Central memory CD8-positive, alpha-beta T cell (primary cell): ENCODE data around the gene NTF3.

ENCODE experiments used
- ATAC-seq: fragments of 150-1000 bp; cut with Tn5 transposase; replicated peaks from 2 replicates; pipeline ENCODE4 v1.10.0; 2022; ENCODE audit warnings: mild to moderate bottlenecking, moderate FRiP score, moderate number of reproducible peaks; ENCODE audit not compliant: poor library complexity, severe bottlenecking; ENCODE audit errors: extremely low read depth
- DNase-seq, 2 donors: peaks; one replicate each; pipeline ENCODE4 v3.0.0; 2021; ENCODE audit warnings: low spot score in 2 of 2
- H3K27ac Mint-ChIP-seq: one replicate; pipeline ENCODE4 v1.8.0; 2022; ENCODE audit warnings: low read depth, mild to moderate bottlenecking, moderate library complexity, mixed read lengths
- H3K27me3 Mint-ChIP-seq: one replicate; pipeline ENCODE4 v1.8.0; 2022; ENCODE audit warnings: mixed read lengths
- H3K36me3 Mint-ChIP-seq: one replicate; pipeline ENCODE4 v1.8.0; 2022; ENCODE audit warnings: mild to moderate bottlenecking, moderate library complexity, mixed read lengths; ENCODE audit not compliant: insufficient read depth
- H3K4me1 Mint-ChIP-seq: one replicate; pipeline ENCODE4 v1.8.0; 2022; ENCODE audit warnings: mixed read lengths
- H3K4me3 Mint-ChIP-seq: one replicate; pipeline ENCODE4 v1.8.0; 2022; ENCODE audit warnings: mild to moderate bottlenecking, moderate library complexity, mixed read lengths
- H3K9me3 Mint-ChIP-seq: one replicate; pipeline ENCODE4 v1.8.0; 2022; ENCODE audit warnings: mixed read lengths

Gene NTF3

DNA sequence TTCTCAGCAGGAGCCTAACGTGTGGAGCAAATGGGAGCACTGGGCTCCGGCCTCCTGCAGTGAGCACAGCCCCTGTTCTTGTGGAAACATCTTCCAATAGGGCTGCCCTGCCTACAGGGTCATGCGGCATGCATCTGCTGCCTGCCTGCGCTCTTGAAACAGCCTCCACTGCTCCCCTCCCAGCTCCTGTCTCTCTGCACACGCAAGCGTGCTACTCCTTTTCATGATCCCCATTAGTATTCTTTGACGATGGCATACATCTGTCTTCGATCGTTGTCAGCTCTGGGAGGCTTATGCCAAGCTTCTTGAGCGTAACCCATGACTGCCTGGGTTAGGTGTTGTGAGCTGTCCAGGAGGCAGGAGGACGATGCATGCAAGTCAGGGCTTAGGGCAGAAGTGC is 23.1 kb downstream of the NTF3 start:
- DNase-seq (no peak), ATAC-seq (no peak)
- Mint-ChIP-seq H3K4me1 (no peaks in the 10 kb centered on the region), H3K4me3 (no peak overlapping the region), H3K36me3 (peaks cover 3% of the 10 kb centered on the region), H3K27me3 (no peaks in the 10 kb centered on the region), H3K27ac (no peak overlapping the region), H3K9me3 (no peaks in the 10 kb centered on the region)

DNA sequence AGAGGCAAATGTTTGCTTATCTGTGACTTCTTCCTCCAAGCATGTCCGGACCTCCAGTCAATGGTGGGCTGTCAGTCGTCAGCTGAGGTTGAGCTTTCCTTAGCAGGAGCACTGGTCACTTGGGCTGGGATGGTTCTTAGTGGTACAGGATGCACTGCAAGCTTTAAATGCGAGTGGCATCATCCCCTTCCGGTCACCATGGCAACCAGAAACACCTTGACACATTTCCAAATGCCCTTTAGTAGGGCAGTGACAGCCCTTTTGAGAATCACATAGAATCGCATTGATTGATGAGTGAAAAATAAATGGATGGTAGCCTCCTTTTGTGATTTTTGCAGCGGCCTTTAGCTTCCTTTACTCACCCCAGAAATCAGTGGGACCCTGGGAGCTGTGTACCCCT is 24.1 kb downstream of the NTF3 start:
- Mint-ChIP-seq H3K4me1 (no peaks in the 10 kb centered on the region), H3K9me3 (no peaks in the 10 kb centered on the region), H3K4me3 (no peak overlapping the region), H3K27me3 (no peaks in the 10 kb centered on the region), H3K36me3 (peaks cover 3% of the 10 kb centered on the region), H3K27ac (no peak overlapping the region)
- DNase-seq (no peak), ATAC-seq (no peak)

DNA sequence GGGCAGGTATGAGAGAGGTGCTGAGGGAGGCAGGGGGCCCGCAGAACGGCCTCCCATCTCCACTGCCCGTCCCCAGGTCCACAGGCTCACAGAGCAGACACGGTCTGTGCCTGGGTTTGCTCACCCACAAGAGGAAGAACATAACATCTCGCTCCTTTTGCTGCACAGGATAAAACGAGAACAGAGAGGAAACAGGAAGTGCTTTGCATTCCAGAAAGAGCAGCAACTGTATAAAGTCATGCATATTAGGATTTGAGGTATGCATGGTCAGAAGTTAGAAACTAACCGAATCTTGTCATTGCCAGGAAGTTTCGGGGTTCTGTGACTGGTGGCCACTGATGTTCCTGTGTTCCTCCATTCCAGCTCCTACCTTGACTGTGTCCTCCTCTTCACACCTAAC is 25.0 kb downstream of the NTF3 start:
- Mint-ChIP-seq H3K4me1 (no peaks in the 10 kb centered on the region), H3K27me3 (no peaks in the 10 kb centered on the region), H3K27ac (no peak overlapping the region), H3K4me3 (no peak overlapping the region), H3K36me3 (peaks cover 3% of the 10 kb centered on the region), H3K9me3 (no peaks in the 10 kb centered on the region)
- DNase-seq: no peak
- ATAC-seq: no peak

DNA sequence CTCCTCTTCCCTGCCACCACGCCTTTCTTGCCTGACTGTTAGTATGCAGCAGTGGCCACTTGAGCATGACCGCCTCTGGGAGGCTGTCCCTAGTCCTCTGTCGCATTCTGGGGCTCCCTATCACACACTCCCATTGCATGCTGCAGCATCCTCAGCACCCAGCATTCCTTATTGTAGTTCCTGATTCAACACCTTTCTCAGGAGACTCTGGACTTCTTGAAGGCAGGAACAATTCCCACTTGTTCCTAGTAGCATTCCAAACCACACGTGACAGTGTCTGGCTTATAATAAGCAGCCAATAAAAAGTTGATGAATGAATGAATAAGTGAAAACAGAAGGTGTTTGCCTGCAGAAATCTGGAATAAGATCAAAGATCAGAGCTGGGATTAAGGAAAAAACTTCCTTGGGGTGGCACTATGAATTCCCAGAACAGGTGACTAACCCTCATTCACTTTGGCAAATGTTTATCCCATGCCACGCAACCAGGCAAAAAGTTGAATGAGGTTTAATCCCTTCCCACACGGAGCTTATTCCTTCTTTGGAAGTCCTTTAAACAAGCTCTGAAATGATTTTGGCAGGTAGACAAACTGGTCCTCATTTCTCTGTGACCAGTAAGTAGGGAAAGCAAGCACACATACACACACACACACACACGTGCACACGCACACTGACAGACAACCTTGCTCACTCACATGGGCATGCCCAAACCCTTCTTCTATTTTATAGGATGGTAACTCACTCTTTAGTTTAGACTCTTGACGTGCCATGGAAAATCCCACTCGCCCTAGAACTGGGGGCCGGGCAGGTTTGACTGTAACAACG is 26.5 kb downstream of the NTF3 start:
- no peak overlapping the region for H3K4me3 Mint-ChIP-seq
- no peaks in the 10 kb centered on the region for H3K27me3 Mint-ChIP-seq
- H3K4me1 Mint-ChIP-seq: no peaks in the 10 kb centered on the region
- ATAC-seq (no peak), DNase-seq (no peak)
- H3K9me3 Mint-ChIP-seq: no peaks in the 10 kb centered on the region
- H3K27ac Mint-ChIP-seq: no peak overlapping the region
- H3K36me3 Mint-ChIP-seq: peaks cover 3% of the 10 kb centered on the region

DNA sequence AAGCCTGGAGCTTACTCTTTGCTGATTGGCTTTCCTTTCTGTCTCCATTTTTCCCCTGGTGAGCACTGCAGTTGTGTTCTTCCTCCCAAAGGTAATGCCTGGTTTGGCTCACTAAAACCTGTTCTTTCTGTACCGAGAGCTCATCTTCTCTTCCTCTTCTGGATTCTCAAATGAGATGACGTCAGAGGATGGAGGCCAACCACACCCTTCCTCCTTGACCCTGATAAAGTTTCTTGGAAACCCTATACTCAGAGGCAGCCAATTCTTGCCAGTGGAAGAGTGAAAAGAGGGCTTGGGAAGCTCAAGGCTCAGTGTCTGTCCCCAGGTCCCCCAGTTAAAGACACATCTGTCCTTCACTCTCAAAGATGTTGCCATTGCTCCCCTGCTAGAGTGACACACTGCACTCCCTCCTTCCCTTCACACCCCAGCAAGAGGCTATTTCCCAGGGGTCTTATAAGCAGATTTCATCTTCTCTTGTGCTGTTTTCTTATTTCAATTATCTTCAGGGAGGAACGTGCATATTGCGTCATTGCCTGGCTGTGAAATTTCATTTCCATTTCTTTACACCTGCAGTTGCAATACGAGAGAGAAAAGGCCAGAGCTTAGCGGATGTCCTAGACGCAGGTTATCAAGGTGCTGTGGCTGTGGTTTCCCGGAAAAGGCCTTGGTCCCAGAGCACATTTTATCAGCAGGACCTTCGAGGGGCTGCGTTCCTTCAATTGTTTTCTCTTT is 27.3 kb downstream of the NTF3 start:
- no peak overlapping the region for H3K4me3 Mint-ChIP-seq
- DNase-seq: no peak
- H3K36me3 Mint-ChIP-seq: peaks cover 3% of the 10 kb centered on the region
- H3K4me1 Mint-ChIP-seq: no peaks in the 10 kb centered on the region
- ATAC-seq: no peak
- no peaks in the 10 kb centered on the region for H3K27me3 Mint-ChIP-seq
- H3K9me3 Mint-ChIP-seq: no peaks in the 10 kb centered on the region
- no peak overlapping the region for H3K27ac Mint-ChIP-seq

DNA sequence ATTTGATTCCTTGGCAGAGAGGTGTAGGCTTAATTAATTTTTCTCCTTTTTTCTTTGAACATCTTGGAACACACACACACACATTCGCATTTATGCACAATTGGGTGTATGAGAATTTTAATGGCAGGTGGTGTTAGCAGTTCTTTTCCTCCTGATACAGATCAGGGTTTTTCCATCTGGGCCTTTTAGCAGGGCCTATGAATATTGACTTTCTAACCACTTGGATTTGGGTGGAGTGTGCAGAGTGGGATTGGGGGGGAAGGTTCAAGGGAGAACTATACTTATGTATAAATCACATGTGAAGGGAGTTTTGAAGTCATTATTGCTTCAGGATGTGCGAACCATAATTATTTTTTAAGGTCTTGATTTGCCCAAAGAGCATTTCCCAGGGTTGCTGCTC is 28.9 kb downstream of the NTF3 start:
- no peak overlapping the region for H3K27ac Mint-ChIP-seq
- no peak overlapping the region for H3K4me3 Mint-ChIP-seq
- DNase-seq (no peak), ATAC-seq (no peak)
- no peaks in the 10 kb centered on the region for H3K4me1 Mint-ChIP-seq
- H3K36me3 Mint-ChIP-seq: peaks cover 3% of the 10 kb centered on the region
- H3K27me3 Mint-ChIP-seq: no peaks in the 10 kb centered on the region
- H3K9me3 Mint-ChIP-seq: no peaks in the 10 kb centered on the region

DNA sequence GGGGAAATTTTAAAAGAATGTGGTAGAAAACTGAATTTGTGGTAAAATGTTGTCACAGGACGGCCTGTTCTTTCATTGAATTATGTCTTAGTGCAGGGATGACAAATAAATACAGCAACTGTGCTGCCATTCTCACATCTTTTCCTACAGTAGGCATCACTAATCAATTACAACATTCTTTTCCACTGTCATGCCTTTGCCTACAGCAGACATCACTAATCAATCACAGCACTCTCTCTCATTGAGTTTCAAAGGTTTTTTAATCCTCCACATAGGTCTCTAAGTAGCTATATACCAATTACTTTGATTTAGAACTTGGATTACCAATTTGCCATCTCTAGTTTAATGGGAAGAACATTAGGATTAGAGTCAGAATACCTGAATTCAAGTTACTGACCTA is 30.1 kb downstream of the NTF3 start:
- ATAC-seq: no peak
- no peak for DNase-seq
- H3K4me1 Mint-ChIP-seq: no peaks in the 10 kb centered on the region
- H3K36me3 Mint-ChIP-seq: peaks cover 3% of the 10 kb centered on the region
- H3K27me3 Mint-ChIP-seq: no peaks in the 10 kb centered on the region
- no peaks in the 10 kb centered on the region for H3K9me3 Mint-ChIP-seq
- no peak overlapping the region for H3K27ac Mint-ChIP-seq
- no peak overlapping the region for H3K4me3 Mint-ChIP-seq

DNA sequence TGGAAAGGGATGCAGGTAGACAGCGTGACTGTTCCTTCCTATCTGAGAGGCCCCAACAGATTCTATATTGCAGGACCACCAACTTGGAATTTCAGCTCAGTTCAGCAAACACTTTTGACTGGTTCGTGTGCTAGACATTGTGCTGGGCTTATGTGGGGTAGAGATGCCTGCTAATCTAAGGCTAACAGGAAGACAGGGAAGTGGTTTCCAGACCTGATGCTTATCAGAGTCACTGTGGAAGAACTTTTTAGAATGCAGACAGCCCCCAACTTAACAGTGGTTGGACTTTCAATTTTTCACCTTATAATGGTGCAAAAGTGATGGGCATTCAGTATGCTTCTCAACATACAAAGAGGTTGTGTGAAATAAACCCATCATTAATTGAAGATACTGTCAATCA is 32.2 kb downstream of the NTF3 start:
- ATAC-seq (no peak), DNase-seq (no peak)
- Mint-ChIP-seq H3K27me3 (peaks cover 18% of the 10 kb centered on the region), H3K4me3 (no peak overlapping the region), H3K9me3 (no peaks in the 10 kb centered on the region), H3K27ac (no peak overlapping the region), H3K36me3 (peaks cover under 1% of the 10 kb centered on the region), H3K4me1 (no peaks in the 10 kb centered on the region)

DNA sequence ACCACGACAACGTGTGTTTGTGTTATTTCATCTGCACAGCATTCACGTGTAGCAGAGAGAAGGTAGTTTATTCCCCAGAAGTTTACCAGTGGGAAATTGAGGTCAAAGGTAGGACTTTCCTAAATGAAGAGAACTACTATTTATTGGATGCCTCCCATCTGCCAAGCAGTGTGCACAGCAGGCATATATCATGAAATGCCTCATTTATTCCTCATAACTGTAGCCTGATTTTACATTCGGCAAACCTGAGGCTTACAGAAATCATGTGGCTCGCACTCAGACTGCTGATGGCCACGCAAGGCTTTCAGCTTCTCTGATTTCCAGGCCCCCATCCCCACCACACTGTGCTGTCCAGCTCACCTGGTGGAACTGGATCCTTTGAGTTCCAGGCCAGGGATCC is 33.5 kb downstream of the NTF3 start:
- ATAC-seq: no peak
- Mint-ChIP-seq H3K27me3 (peaks cover 20% of the 10 kb centered on the region), H3K4me1 (no peaks in the 10 kb centered on the region), H3K36me3 (no peaks in the 10 kb centered on the region), H3K9me3 (no peaks in the 10 kb centered on the region), H3K4me3 (no peak overlapping the region), H3K27ac (no peak overlapping the region)
- no peak for DNase-seq

DNA sequence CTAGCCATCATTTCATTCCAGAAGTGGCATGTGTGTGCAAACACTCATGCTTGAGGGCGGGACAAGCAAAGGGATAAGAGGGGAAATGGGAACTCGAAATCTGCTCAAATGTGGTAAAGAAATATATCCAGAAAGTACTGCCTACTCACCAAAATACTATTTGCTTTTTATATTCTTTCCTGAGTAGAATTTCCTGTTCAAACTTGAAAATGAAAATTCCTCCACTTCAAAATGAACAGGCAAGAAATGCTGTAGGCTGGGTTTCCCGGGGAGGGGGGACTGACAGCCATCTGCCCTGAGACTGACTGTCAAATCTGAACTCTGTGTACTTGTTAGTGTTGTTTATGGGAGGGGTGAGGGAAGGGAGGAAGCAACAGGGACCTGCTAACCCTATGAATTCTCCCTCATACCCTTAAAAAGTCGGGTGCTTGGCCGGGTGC is 34.6 kb downstream of the NTF3 start:
- Mint-ChIP-seq H3K4me3 (no peak overlapping the region), H3K36me3 (no peaks in the 10 kb centered on the region), H3K9me3 (no peaks in the 10 kb centered on the region), H3K27ac (no peak overlapping the region), H3K27me3 (peaks cover 29% of the 10 kb centered on the region), H3K4me1 (no peaks in the 10 kb centered on the region)
- DNase-seq (no peak), ATAC-seq (no peak)

DNA sequence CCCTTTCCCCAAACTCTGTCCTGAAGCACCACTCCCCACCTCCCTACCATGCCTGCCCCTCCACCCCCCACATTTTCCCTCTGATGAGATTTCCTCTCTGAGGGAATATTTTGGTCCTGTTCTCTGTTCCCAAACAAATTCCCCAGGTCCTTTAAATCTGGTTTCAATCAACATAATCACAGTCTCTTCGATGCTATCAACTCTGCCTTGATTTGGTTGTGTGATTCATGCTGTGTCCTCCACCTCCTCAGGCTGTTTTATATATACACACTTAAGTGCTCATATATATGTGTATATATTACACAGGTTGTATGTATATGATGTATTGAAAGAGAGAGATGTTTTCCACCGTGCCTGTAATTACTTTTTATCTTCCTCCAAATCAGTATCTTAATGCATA is 36.0 kb downstream of the NTF3 start:
- Mint-ChIP-seq H3K4me3 (no peak overlapping the region), H3K36me3 (no peaks in the 10 kb centered on the region), H3K9me3 (no peaks in the 10 kb centered on the region), H3K27ac (no peak overlapping the region), H3K4me1 (no peaks in the 10 kb centered on the region), H3K27me3 (peaks cover 29% of the 10 kb centered on the region)
- DNase-seq (no peak), ATAC-seq (no peak)

DNA sequence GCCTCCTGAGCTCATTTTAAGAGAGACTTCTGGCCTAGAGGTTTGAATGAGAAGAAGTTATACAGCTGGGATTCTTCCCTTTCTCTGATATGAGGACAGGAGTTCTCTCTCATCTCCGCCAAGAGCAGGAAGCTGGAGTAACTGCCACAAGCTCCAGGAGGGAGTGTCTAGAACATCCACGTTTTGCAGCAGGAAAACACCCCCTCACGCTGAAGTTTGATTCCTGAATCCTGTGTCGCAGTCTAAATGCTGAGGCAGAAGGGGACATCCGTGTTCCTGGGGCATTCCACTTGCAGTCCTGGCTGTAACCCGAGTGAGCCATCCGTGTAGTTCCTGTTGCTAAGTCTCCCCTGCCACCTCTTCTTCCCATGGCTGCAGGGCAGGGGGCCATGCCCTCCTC is 38.3 kb downstream of the NTF3 start:
- Mint-ChIP-seq H3K4me1 (no peaks in the 10 kb centered on the region), H3K36me3 (no peaks in the 10 kb centered on the region), H3K9me3 (no peaks in the 10 kb centered on the region), H3K4me3 (no peak overlapping the region), H3K27me3 (peaks cover 49% of the 10 kb centered on the region), H3K27ac (no peak overlapping the region)
- ATAC-seq (no peak), DNase-seq (no peak)

DNA sequence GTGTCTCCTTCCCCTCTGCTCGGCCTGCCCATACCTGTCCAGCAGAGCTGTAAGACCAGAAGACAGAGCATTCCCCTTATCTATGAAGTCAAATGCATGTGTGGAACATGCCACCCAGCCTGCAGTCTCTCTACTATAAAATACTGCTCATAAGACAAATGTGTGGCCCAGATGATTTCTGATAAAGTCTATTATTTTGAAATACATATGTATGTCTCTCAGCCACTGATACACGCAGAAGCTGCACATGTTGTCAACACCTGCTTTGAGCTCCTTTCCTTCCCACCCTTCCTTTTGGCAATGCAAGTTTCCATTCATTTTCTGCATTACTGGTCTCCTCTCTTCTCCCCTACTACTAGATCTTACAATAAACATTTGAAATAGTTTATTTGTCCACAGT is 38.8 kb downstream of the NTF3 start:
- Mint-ChIP-seq H3K36me3 (no peaks in the 10 kb centered on the region), H3K27me3 (peaks cover 52% of the 10 kb centered on the region), H3K9me3 (no peaks in the 10 kb centered on the region), H3K27ac (no peak overlapping the region), H3K4me1 (no peaks in the 10 kb centered on the region), H3K4me3 (no peak overlapping the region)
- no peak for DNase-seq
- ATAC-seq: no peak
